Ecto neural progenitor cell (in vitro differentiated cells): ENCODE data around the gene TMEM89.

Experiments used
- DNase-seq: peaks from one replicate; pipeline ENCODE4 v3.0.0-alpha.2; 2018; ENCODE audit warnings: low spot score

TMEM89 gene

GRCh38 chr3:48609088-48610005 lies 12.2 kb downstream of the TMEM89 start, which contains the start of gene UQCRC1:
Gene UQCRC1 (minus strand): TSS chr3:48609646. CDS start chr3:48609620, 26 bp downstream.
- DNase-seq: peak; percentile 96

DNA sequence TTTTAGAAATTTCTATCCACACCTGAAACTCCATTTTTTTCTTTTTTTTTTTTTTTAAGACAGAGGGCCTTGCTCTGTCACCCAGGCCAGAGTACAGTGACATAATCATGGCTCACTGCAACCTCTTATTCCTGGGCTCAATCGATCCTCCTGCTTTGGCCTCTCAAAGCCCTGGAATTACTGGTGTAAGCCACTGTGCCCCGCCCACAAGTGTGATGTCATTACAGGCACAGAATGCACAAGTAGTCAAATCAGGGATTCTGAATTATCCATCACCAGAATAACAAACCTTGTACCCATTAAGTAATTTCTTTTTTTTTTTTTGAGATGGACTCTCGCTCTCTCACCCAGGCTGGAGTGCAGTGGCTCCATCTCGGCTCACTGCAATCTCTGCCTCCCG lies 14.1 kb downstream of the TMEM89 start:
- no peak for DNase-seq

GRCh38 chr3:48601622-48601994 lies 20.0 kb downstream of the TMEM89 start:
- no peak for DNase-seq

GRCh38 chr3:48600711-48601621 lies 20.6 kb downstream of the TMEM89 start:
- no peak for DNase-seq

DNA sequence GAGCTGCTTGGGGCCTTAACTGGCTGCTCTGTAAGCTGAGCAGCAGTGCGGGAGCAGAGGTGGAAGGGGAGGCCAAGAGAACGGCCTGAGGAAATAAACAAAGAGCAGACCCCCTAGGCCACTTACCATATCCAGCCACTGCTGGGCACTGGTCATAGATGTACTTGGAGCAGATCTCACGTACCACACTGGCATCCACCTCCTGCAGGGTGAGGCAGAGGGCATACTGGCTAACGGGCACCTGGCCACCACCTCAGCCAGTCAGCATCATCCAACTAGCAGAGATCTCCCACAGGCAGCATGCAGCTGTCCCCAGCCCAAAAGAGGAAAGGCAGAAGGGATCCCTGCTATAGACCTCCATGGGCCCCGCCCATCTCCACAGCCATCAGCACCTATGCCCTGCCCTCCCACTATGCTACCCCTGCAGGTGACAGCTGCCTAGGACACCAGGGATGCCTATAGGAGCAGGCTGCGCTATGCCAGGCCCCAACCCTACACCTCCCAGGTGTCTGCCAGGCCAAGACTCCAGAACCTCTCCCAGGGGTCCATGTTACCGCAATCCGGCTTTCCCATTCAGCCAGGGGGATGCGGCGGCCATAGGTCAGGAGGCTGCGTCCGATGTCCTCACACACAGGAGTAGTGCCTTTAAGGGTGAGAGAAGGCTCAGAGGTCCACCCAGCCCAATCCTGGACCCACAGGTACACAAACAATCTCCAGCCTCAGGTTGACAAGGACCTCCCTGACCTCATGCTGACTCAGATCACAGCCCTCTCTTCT lies 21.9 kb downstream of the TMEM89 start:
- DNase-seq: no peak

DNA sequence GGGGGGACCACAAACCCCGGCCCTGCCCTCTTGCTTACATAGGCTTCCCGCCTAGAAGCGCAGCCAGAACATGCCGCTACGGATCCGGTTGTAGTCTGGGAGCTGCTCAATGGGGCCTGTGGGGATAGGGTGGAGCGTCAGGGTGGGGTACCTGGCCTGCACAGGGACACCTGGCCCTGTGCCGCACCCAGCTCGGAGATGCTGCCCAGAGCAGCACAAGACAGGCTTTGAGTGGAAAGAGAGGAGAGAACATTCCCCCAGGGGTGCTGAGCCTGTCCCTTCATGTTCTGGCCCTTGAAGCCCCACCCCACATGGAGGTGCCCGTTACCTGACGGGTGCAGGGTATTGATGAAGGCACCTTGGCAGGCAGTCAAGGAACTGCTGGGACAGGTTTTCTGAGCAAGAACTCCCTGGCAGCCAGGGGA lies 22.5 kb downstream of the TMEM89 start:
- no peak for DNase-seq

- DNase-seq: no peak
Measured at GRCh38 chr3:48598323-48599076, 23.1 kb downstream of the TMEM89 start.

DNA sequence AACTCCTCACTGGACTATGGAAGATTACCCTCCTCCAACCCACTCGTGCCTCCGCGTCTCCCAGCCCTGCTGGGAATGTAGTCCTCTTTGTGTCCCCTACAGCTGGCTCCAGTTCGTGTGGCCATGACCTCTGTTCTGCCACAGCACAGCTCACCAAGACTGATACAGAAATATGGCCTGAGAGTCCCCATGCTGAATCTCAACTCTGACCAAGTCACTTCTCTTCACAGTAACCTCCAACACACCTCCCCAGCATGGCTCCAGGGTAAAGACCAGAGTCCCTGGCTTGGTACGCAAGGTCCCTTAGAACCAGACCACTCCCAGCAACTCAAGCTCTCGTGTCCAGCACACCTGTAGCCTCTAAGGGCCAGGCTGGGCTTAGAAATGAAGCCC lies 24.2 kb downstream of the TMEM89 start:
- no peak for DNase-seq

DNA sequence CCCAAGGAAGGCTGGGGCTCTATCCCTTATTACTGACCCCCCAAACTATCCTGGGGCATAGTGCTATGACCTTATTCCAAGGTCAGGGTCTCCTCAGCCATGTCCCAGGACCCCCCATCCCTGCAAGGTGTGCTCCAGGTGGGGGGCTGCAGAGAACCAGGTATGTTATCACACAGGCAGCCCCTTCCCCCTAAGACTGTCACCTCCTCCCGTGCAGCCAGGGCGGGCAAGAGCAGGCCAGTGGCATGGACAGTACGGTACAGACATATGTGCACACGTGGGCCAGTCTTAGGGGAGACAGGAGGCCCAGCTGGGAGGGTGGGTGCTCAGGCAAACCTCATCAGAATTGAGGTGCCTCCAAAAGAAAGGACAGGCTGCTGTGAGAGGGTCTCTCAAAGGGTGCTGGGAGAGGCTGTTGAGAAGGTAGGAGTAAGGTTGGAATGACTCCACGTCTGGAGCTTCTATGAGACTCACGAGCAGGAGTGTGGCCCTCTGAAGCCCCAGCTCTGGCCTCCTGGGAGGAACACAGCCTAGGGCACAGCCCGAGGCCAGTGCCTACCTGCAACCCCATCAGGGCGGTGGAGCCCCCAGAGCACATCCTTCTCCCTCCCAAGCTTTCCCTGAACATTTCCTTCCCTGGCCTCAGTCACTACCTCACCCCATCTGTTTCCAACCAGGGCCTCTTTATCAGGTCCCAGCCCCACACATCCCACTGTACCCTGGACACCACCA lies 24.7 kb downstream of the TMEM89 start:
- DNase-seq: no peak

DNA sequence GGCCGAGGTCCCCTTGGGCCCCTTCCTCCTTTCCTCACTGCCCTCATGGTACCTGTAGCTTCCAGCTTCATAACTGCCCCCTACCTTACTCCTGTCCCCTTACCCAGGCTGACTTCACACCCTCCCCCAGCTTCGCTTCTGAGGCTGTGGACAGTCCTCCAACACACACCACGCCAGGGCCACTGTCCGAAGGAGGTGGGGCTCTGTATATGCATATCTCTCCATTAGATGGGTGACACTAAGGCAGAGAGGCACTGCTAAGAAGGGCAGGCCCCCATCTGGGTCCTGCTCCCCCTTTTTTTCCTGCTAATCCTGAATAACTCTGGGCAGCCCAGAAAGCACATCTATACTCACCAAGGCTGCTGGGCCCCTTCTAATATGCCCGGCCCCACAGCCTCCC lies 25.4 kb downstream of the TMEM89 start:
- DNase-seq: no peak

DNA sequence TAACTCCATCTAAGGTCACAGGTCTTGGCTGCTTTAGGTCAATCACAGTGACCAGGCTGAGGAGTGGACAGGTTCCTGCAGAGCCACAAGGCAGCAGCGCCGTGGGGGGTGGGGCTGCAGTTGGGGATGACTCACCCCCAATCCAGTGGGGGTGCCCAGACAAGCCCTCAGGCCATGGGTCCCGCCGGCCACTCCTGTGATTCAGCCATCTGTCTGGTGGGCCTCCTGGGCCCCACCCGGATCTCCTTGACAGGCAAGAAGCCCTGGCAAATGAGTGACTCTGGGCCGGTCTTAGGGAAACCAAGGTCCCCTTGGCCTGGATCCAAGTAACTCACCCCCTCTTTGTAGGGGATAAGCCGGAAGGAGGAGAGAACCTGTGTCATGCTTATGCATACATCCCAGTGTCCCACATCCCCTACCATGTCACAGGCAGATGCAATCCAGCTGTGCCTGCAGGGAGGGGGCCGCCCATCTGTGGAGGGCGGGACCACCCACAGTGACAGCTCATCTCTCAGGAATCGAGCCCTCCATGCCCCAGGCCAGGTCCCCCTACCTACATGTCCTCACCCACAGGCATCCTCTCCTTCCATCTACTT lies 25.9 kb downstream of the TMEM89 start:
- no peak for DNase-seq

- DNase-seq: no peak
Measured at GRCh38 chr3:48595075-48595525, 26.5 kb downstream of the TMEM89 start, which contains the start of gene COL7A1. Gene COL7A1 (minus strand): TSS chr3:48595329. CDS start chr3:48595159, 170 bp downstream.

GRCh38 chr3:48594417-48595049 lies 27.0 kb downstream of the TMEM89 start:
- DNase-seq: no peak

GRCh38 chr3:48593337-48593736 lies 28.2 kb downstream of the TMEM89 start:
- DNase-seq: no peak

DNA sequence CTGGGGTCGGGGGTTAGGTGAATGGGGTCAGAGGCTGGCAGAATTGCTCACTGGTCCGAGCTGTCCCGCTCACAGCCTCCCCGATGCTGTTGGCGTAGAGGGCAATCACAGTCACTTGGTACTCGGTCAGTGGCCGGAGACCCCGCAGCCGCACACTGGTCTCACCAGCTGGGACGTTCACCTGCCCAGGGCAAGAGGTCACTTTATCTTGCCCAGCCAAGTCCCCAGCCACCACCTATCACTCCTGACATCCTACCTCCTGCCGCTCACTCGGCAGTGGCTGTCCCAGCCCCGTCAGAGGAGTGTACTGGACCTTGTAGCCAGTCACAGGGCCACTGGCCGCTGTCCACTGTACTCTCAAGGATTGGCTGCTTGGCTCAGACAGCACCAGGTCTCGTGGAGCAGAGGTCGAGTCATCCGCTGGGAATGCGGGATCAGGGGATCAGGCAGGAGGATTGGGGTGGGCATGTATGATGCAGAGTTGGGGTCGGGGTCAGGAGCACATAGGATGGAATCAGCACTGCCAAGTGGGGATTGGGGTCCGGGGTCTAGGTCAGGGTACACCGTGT lies 29.0 kb downstream of the TMEM89 start:
- DNase-seq: no peak

DNA sequence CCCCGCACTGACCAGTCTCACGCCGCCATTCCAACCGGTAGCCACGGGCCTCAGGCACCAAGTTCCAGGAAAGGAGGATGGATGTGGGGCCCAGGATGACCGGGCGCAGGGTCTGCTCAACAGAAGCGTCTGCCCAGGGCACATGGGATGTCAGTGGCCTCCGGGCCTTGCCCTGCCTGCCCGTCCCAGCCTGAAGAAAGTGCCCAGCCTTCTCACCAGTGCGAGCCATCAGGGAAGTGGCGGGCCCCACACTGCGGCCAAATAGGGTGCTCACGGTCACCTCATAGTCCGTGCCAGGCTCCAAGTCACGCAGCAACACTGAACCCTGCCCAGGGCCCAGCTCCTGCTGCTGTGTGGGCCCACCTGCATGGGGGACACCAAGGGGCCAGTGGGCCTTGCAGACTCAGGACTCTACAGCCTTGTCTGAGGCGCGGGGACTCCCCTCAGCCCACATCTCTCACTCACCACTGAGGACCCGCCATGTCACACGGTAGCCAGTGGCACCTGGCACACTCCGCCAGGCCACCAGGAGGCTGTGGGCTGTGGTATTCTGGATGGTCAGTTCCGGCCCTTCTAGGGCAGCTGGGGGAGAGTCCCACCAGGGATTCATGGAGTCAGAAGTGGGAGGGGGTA lies 29.6 kb downstream of the TMEM89 start:
- no peak for DNase-seq

DNA sequence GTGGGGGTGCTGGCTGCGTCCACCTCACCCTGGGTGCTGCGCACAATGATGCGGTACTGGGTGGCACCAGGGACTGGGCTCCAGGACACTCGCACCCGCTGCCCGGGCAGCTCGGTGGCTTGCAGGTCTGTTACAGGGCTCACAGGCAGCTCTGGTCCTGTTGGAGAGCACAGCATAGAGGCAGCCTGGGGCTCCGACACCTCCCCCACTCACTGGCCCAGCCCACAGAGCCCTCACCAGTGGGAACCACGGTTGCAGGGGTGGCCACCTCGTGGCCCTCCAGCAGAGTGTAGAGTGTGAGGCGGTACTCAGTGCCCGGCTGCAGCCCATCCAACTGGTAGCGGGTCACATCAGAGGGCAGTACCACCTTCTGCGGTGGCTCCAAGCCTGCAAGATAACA lies 30.1 kb downstream of the TMEM89 start:
- no peak for DNase-seq

DNA sequence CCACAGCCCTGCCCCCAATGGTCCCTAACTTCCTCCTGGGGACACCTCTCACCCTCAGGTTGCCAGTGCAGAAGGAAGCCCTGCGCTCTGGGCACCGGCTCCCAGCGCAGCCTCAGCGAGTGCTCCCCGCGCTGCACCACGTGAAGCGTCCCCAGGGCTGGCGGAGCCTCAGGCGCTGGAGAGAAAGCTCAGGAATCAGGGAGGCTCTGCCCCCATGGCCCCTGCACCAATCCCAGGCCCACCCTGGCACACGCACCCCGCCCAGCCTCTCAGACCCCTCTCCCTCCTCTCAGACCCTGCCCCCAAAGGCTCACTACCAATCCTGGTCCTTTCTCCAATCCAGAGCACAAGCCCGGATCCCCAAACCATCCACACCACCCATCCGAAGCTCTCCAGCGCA lies 33.3 kb downstream of the TMEM89 start:
- DNase-seq: no peak

GRCh38 chr3:48587686-48588085 lies 33.9 kb downstream of the TMEM89 start:
- DNase-seq: no peak
